ENCODE measurements around the gene CACUL1.

DNA sequence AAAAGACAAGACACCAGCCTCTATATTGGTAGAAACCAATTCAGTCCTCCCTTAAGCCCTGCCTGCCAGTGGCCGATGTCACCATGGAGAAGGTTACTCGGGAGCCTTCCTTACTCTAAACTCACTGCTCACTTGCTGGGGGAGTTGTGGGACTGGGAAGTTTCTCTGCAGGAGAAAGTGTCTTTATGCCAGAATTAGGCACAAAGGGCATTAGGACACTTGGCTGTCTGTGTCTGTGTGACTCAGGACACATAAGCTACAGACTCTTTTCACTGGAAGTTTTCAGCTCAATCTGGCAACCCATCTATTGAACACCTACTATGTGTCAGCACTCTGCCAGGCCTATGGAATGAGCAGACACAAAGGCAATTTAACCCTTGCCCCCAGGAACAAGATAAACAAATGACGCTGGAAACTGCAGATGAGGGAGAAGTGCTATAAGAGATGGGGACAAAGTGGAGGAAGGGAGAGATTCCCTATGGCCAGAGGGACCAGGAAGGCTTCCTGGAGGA lies 49.5 kb upstream of the CACUL1 start:
- TF ChIP-seq, protein P1, sequence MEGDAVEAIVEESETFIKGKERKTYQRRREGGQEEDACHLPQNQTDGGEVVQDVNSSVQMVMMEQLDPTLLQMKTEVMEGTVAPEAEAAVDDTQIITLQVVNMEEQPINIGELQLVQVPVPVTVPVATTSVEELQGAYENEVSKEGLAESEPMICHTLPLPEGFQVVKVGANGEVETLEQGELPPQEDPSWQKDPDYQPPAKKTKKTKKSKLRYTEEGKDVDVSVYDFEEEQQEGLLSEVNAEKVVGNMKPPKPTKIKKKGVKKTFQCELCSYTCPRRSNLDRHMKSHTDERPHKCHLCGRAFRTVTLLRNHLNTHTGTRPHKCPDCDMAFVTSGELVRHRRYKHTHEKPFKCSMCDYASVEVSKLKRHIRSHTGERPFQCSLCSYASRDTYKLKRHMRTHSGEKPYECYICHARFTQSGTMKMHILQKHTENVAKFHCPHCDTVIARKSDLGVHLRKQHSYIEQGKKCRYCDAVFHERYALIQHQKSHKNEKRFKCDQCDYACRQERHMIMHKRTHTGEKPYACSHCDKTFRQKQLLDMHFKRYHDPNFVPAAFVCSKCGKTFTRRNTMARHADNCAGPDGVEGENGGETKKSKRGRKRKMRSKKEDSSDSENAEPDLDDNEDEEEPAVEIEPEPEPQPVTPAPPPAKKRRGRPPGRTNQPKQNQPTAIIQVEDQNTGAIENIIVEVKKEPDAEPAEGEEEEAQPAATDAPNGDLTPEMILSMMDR (IDR thresholded peaks at IDR 0.05) = no peak
- TF ChIP-seq EP300 (IDR thresholded peaks at IDR 0.05) = no peak

Measured in sigmoid colon (tissue), 4 donors.